SU-DHL-6 (cell line): Measurements from ENCODE around the gene GPRC6A.

ENCODE experiments used
- H2AFZ ChIP-seq: fragments of 200-600 bp; sonication (generic); 2 replicates; pipeline ENCODE4 v1.6.1; 2014; ENCODE audit warnings: low read depth, mild to moderate bottlenecking, moderate library complexity, mixed read lengths, antibody characterized with exemption, low read length; ENCODE audit not compliant: severe bottlenecking
- H3F3A ChIP-seq: fragments of 200-600 bp; shearing (Covaris generic); 2 replicates; pipeline ENCODE4 v1.6.0; 2016; ENCODE audit warnings: antibody characterized with exemption, mild to moderate bottlenecking; ENCODE audit not compliant: insufficient read depth
- H3K27ac ChIP-seq: fragments of 200-600 bp; sonication (generic); 2 replicates; pipeline ENCODE4 v1.5.1; 2016; ENCODE audit warnings: low read depth, mild to moderate bottlenecking, low read length, moderate library complexity, mixed read lengths
- H3K27me3 ChIP-seq: fragments of 200-600 bp; sonication (generic), shearing (Covaris generic); 2 replicates; pipeline ENCODE4 v1.6.0; 2014; ENCODE audit warnings: mild to moderate bottlenecking, low read length
- H3K36me3 ChIP-seq: fragments of 200-600 bp; sonication (generic); 2 replicates; pipeline ENCODE4 v1.6.1; 2014; ENCODE audit warnings: mild to moderate bottlenecking, low read length, mixed read lengths
- H3K4me2 ChIP-seq: fragments of 300-600, 200-600 bp; shearing (Covaris generic), sonication (generic); 2 replicates; pipeline ENCODE4 v1.6.0; 2014; ENCODE audit warnings: low read length, low read depth, mild to moderate bottlenecking; ENCODE audit not compliant: poor library complexity, severe bottlenecking
- H3K4me3 ChIP-seq: fragments of 200-600 bp; sonication (generic); 2 replicates; pipeline ENCODE4 v1.5.1; 2014; ENCODE audit warnings: antibody characterized with exemption, low read length, mild to moderate bottlenecking, mixed read lengths; ENCODE audit not compliant: insufficient read depth, poor library complexity, severe bottlenecking
- H3K79me2 ChIP-seq: fragments of 200-600 bp; sonication (generic); 2 replicates; pipeline ENCODE4 v1.6.1; 2014; ENCODE audit warnings: mild to moderate bottlenecking, low read length, moderate library complexity; ENCODE audit not compliant: insufficient read depth
- H3K9ac ChIP-seq: fragments of 200-600 bp; sonication (generic); 2 replicates; pipeline ENCODE4 v1.7.0; 2014; ENCODE audit warnings: mild to moderate bottlenecking, low read length
- H3K9me2 ChIP-seq: fragments of 200-600 bp; sonication (generic); replicated peaks from 2 replicates; pipeline ENCODE4 v1.6.1; 2014; ENCODE audit warnings: low read length; ENCODE audit not compliant: insufficient read depth
- H3K9me3 ChIP-seq: fragments of 200-600 bp; sonication (generic); 2 replicates; pipeline ENCODE4 v1.6.1; 2014; ENCODE audit warnings: low read length, mixed read lengths; ENCODE audit not compliant: insufficient read depth
- H4K20me1 ChIP-seq: fragments of 200-600 bp; sonication (generic); 2 replicates; pipeline ENCODE4 v1.6.1; 2014; ENCODE audit warnings: low read depth, mild to moderate bottlenecking, antibody characterized with exemption, low read length, moderate library complexity, mixed read lengths
- CTCF ChIP-seq: fragments of 200-600 bp; sonication (generic); IDR thresholded peaks from one replicate; pipeline ENCODE4 v1.5.1; 2017; ENCODE audit warnings: antibody characterized with exemption, mild to moderate bottlenecking, low read length, moderate library complexity; ENCODE audit not compliant: insufficient read depth, poor library complexity, severe bottlenecking
- EZH2phosphoT487 ChIP-seq: fragments of 200-600 bp; sonication (generic), shearing (Covaris generic); conservative IDR thresholded peaks from 2 replicates; pipeline ENCODE4 v1.6.1; 2018; ENCODE audit warnings: mild to moderate bottlenecking, antibody characterized with exemption, low read length, moderate library complexity, mixed read lengths

GPRC6A gene

GRCh38 chr6:116876107-116876506 is 47.2 kb upstream of the GPRC6A start:
- H3K36me3 ChIP-seq = no peaks in the 10 kb centered on the region
- no peaks in the 10 kb centered on the region for H3K9me3 ChIP-seq
- no peak overlapping the region for H3K9ac ChIP-seq
- no peak overlapping the region for H3K4me3 ChIP-seq
- H3K4me2 ChIP-seq = no peak overlapping the region
- TF ChIP-seq EZH2phosphoT487 (no peak), CTCF (no peak)
- H4K20me1 ChIP-seq = no peaks in the 10 kb centered on the region
- H2AFZ ChIP-seq = no peak overlapping the region
- no peaks in the 10 kb centered on the region for H3F3A ChIP-seq
- H3K79me2 ChIP-seq = no peaks in the 10 kb centered on the region
- no peaks in the 10 kb centered on the region for H3K27me3 ChIP-seq
- H3K9me2 ChIP-seq = no peaks in the 10 kb centered on the region
- no peak overlapping the region for H3K27ac ChIP-seq

GRCh38 chr6:116872771-116873170 is 43.9 kb upstream of the GPRC6A start:
- Histone ChIP-seq H3K79me2 (no peaks in the 10 kb centered on the region), H3K9me2 (no peaks in the 10 kb centered on the region), H3K4me3 (no peak overlapping the region), H3K27ac (no peak overlapping the region), H3K4me2 (no peak overlapping the region), H3K27me3 (no peaks in the 10 kb centered on the region; the same call in 1 of the 2 replicates), H3K9ac (no peak overlapping the region), H4K20me1 (no peaks in the 10 kb centered on the region), H2AFZ (no peak overlapping the region), H3K36me3 (no peaks in the 10 kb centered on the region), H3F3A (no peaks in the 10 kb centered on the region), H3K9me3 (no peaks in the 10 kb centered on the region)
- TF ChIP-seq EZH2phosphoT487 = no peak
- no peak for TF ChIP-seq CTCF

GRCh38 chr6:116866281-116866871 is 37.5 kb upstream of the GPRC6A start:
- no peaks in the 10 kb centered on the region for H3K36me3 ChIP-seq
- H3F3A ChIP-seq = no peaks in the 10 kb centered on the region
- no peaks in the 10 kb centered on the region for H3K79me2 ChIP-seq
- no peak overlapping the region for H3K27ac ChIP-seq
- TF ChIP-seq CTCF (no peak), EZH2phosphoT487 (no peak)
- no peak overlapping the region for H3K4me2 ChIP-seq
- no peaks in the 10 kb centered on the region for H4K20me1 ChIP-seq
- no peak overlapping the region for H3K9ac ChIP-seq
- H3K4me3 ChIP-seq = no peak overlapping the region
- H3K27me3 ChIP-seq = no peaks in the 10 kb centered on the region; the same call in 1 of the 2 replicates
- H3K9me3 ChIP-seq = no peaks in the 10 kb centered on the region
- H3K9me2 ChIP-seq = no peaks in the 10 kb centered on the region
- no peak overlapping the region for H2AFZ ChIP-seq
